SK-N-MC (cell line): ENCODE results near the gene PRMT7.

Source experiments
- EZH2 ChIP-seq: fragments of 200-600 bp; sonication (generic); IDR thresholded peaks from one replicate; pipeline ENCODE4 v1.6.1; 2017; ENCODE audit warnings: antibody characterized with exemption
- FOXP2 ChIP-seq: optimal IDR thresholded peaks from 2 replicates; pipeline ENCODE3; 2011; ENCODE audit warnings: mild to moderate bottlenecking, moderate library complexity; ENCODE audit not compliant: insufficient read depth; ENCODE audit errors: extremely low read length, control extremely low read depth
- POLR2AphosphoS5 ChIP-seq: IDR thresholded peaks from 2 replicates; pipeline ENCODE4 v1.6.1; 2012; ENCODE audit warnings: mild to moderate bottlenecking, low read depth, low read length, borderline replicate concordance

DNA sequence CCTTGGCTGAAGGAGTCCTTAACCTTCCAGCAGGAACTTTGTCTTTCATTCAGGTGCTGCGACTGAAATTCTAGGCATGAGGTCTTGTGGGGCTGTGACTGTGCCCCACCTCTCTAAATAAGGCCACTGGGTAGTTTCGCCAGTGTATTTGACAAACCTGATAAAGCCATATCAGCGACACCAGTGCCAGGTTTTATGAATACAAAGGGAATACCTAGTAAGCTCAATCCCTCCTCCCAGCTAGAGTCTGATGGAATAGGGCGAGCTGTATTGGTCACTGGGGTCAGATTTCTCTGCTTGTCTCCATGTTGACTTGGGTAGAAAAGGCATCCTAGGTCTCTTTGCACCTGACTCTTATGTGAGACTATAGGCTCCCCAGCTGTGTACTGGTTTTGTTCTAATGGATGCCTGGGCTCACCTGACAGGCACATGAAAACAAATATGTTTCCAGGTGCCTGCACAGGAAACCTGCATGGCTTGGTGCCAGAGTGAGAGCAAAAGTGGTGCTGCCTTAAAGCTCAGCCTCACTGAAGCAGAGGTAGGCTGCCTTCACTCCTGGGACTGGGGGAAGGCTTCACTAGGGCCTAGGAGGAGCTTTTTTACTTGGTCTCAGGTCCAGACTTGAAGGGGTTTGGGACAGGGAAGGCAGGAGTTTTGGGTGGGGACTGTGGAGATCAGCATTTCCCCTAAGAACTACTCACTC lies 38.2 kb upstream of the PRMT7 start:
- TF ChIP-seq POLR2AphosphoS5 (no peak), EZH2 (no peak), FOXP2 (no peak)
